Right renal cortex interstitium (tissue), 3 donors: Measurements from ENCODE around the gene PAK3. TPM values are rescaled to one million over a fixed set of nuclear protein-coding genes. Genes with fewer than 3 reads are reported as not detected.

ENCODE experiments used
- DNase-seq, 3 donors: peaks; one replicate each; pipeline ENCODE4 v3.0.0-alpha.2; 2013; ENCODE audit warnings: low read depth in 3 of 3, low spot score in 2 of 3
- polyA plus RNA-seq, 3 donors: library from polyadenylated mRNA; unstranded; fragments of 120-200 nt; gene quantifications; one replicate each; pipeline ENCODE4 v1.2.1, GENCODE V29; 2013; ENCODE audit not compliant: insufficient read length in 3 of 3

Gene PAK3
- 1 to 10 TPM; 5.5 to 6.2 (median 5.9) TPM for polyA plus RNA-seq

- peak; percentile 31 to 55 (median 39) for DNase-seq
Observed at GRCh38 chrX:111095974-111096895, at the start of gene PAK3. TSS of gene PAK3 (plus strand) at chrX:111096191. CDS start at chrX:111123104, 26,913 bp downstream.

- no peak for DNase-seq
Observed at GRCh38 chrX:111047575-111047974, 48.4 kb upstream of the PAK3 start.

GRCh38 chrX:111052478-111052877 lies 43.5 kb upstream of the PAK3 start:
- no peak for DNase-seq

GRCh38 chrX:111071542-111072277 lies 24.3 kb upstream of the PAK3 start:
- DNase-seq, result no peak

- no peak for DNase-seq
Observed at GRCh38 chrX:111083081-111083480, 12.9 kb upstream of the PAK3 start.

GRCh38 chrX:111086591-111087006 lies 9.4 kb upstream of the PAK3 start:
- no peak for DNase-seq

- no peak for DNase-seq
Observed at GRCh38 chrX:111088628-111089027, 7.4 kb upstream of the PAK3 start.

- no peak for DNase-seq
Observed at GRCh38 chrX:111090458-111090857, 5.5 kb upstream of the PAK3 start.

GRCh38 chrX:111098874-111099273 lies 2.9 kb downstream of the PAK3 start:
- DNase-seq, result no peak

GRCh38 chrX:111100191-111100590 lies 4.2 kb downstream of the PAK3 start:
- no peak for DNase-seq

- no peak for DNase-seq
Observed at GRCh38 chrX:111101580-111101979, 5.6 kb downstream of the PAK3 start.

- DNase-seq, result no peak
Observed at GRCh38 chrX:111102636-111103035, 6.6 kb downstream of the PAK3 start.

- no peak for DNase-seq
Observed at GRCh38 chrX:111103246-111103645, 7.3 kb downstream of the PAK3 start.

- no peak for DNase-seq
Observed at GRCh38 chrX:111110098-111110775, 14.2 kb downstream of the PAK3 start.

- no peak for DNase-seq
Observed at GRCh38 chrX:111114806-111115205, 18.8 kb downstream of the PAK3 start.

GRCh38 chrX:111116666-111117065 lies 20.7 kb downstream of the PAK3 start:
- DNase-seq, result no peak

GRCh38 chrX:111119341-111119740 lies 23.4 kb downstream of the PAK3 start:
- no peak for DNase-seq

GRCh38 chrX:111123125-111123524 lies 27.1 kb downstream of the PAK3 start:
- DNase-seq, result no peak

- DNase-seq, result no peak
Observed at GRCh38 chrX:111123606-111124179, 27.7 kb downstream of the PAK3 start.

GRCh38 chrX:111124418-111124817 lies 28.4 kb downstream of the PAK3 start:
- DNase-seq, result no peak

- DNase-seq, result no peak
Observed at GRCh38 chrX:111127038-111127437, 31.0 kb downstream of the PAK3 start.
